K562 (cell line): ENCODE measurements around the gene IFT52. TPM values are rescaled to one million over a fixed set of nuclear protein-coding genes. Genes with fewer than 3 reads are reported as not detected.
A peak's percentile ranks its signal among the peaks of the same experiment; 100 is the strongest.

Experiments used
- ATF3 ChIP-seq, 2 experiments: fragments of 450-650 bp in 1 of 2; sonication (generic) in 1 of 2; formaldehyde crosslinking in 1 of 2; IDR thresholded peaks in 1 of 2; conservative IDR thresholded peaks in 1 of 2; 2 replicates each; pipeline versions ENCODE4 v1.6.1 to v1.8.1; 2016 to 2023; ENCODE audit warnings: mild to moderate bottlenecking in 2 of 2, moderate library complexity in 2 of 2, inconsistent platforms in 1 of 2, missing genetic modification reagents in 1 of 2
- CCAR2 ChIP-seq: fragments of 200-400 bp; formaldehyde crosslinking; IDR thresholded peaks from 2 replicates; pipeline ENCODE4 v1.6.1; 2017; ENCODE audit warnings: mild to moderate bottlenecking, low read depth, low read length
- DEAF1 ChIP-seq: fragments of 450-650 bp; formaldehyde crosslinking; IDR thresholded peaks from 2 replicates; pipeline ENCODE4 v1.4.0; 2020; ENCODE audit warnings: mild to moderate bottlenecking, moderate library complexity
- EWSR1 ChIP-seq: fragments of 450-650 bp; IDR thresholded peaks from 2 replicates; pipeline ENCODE4 v1.6.1; 2018; ENCODE audit warnings: borderline replicate concordance, mild to moderate bottlenecking, low read depth, moderate library complexity; ENCODE audit not compliant: partially characterized antibody
- FOXJ3 ChIP-seq: sonication (generic); formaldehyde crosslinking; IDR thresholded peaks from 2 replicates; pipeline ENCODE4 v1.4.0; 2020; ENCODE audit warnings: mild to moderate bottlenecking, missing genetic modification reagents
- KAT2B ChIP-seq: IDR thresholded peaks from one replicate; pipeline ENCODE4 v1.6.1; 2012; ENCODE audit warnings: low read depth, mild to moderate bottlenecking, control low read depth, inconsistent platforms, low read length, moderate library complexity
- MBD2 ChIP-seq: sonication (generic); IDR thresholded peaks from 2 replicates; pipeline ENCODE4 v1.6.1; 2016; ENCODE audit warnings: low read depth, borderline replicate concordance
- MYNN ChIP-seq, 2 experiments: sonication (generic); formaldehyde crosslinking in 1 of 2; IDR thresholded peaks; 2 replicates each; pipeline versions ENCODE4 v1.5.0 to v1.6.1; 2016 to 2020; ENCODE audit warnings: antibody characterized with exemption in 1 of 2, missing genetic modification reagents in 1 of 2
- NFE2 ChIP-seq: IDR thresholded peaks from 2 replicates; pipeline ENCODE4 v1.6.1; 2014; ENCODE audit warnings: antibody characterized with exemption, low read depth
- RBM14 ChIP-seq: fragments of 200-400 bp; formaldehyde crosslinking; IDR thresholded peaks from 2 replicates; pipeline ENCODE4 v1.6.1; 2018; ENCODE audit warnings: low read depth, mild to moderate bottlenecking, low read length, moderate library complexity, borderline replicate concordance; ENCODE audit not compliant: insufficient read depth
- ZNF224 ChIP-seq: sonication (generic); formaldehyde crosslinking; IDR thresholded peaks from 2 replicates; pipeline ENCODE4 v1.8.0; 2022; ENCODE audit warnings: mild to moderate bottlenecking, missing genetic modification reagents
- ZNF592 ChIP-seq: fragments of 450-650 bp; IDR thresholded peaks from 2 replicates; pipeline ENCODE4 v1.6.1; 2017; ENCODE audit warnings: antibody characterized with exemption, mild to moderate bottlenecking
- polyA plus RNA-seq, 8 experiments: library from polyadenylated mRNA; depleted of rRNA in 4 of 8; stranded (reverse) in 5 of 8; unstranded in 3 of 8; fragments of >200 nt; fragmentation: Nextera tagmentation in 2 of 8; fragmentation: Illumina TruSeq in 1 of 8; extraction: Ambion mirVana in 2 of 8; extraction: Trizol in 1 of 8; gene quantifications; 2 replicates each; pipeline versions ENCODE4 v1.2.1 to v1.2.3, GENCODE V29; 2011 to 2014; ENCODE audit warnings: inconsistent platforms in 1 of 8, missing spikeins in 1 of 8
- total RNA-seq, 7 experiments: library from RNA; depleted of rRNA in 6 of 7; stranded (reverse); fragments of >200 nt in 6 of 7; fragmentation: Illumina TruSeq in 2 of 7; extraction: Trizol in 2 of 7; gene quantifications; 2 replicates each; pipeline versions ENCODE4 v1.2.1 to v1.2.3, GENCODE V29; 2011 to 2021; ENCODE audit warnings: low replicate concordance in 1 of 7
- TF ChIP-seq, protein P1 (sequence below), 2 experiments: IDR thresholded peaks in 1 of 2; conservative IDR thresholded peaks in 1 of 2; 2 replicates each; pipeline ENCODE4 v1.6.1; 2016; ENCODE audit warnings: low read depth in 2 of 2, mild to moderate bottlenecking in 1 of 2, missing compliant biosample characterization in 1 of 2, missing genetic modification characterization in 1 of 2, moderate library complexity in 1 of 2

IFT52 gene
- total and polyA plus RNA-seq, 9 of the 15 experiments (the other 6 are each of a cell fraction or from before 2014, with no cell fraction given), result 11.0 to 31.4 (median 20.4) TPM

GRCh38 chr20:43579861-43580793, 10.6 kb upstream of the IFT52 start (continued):
- TF ChIP-seq, protein P1, sequence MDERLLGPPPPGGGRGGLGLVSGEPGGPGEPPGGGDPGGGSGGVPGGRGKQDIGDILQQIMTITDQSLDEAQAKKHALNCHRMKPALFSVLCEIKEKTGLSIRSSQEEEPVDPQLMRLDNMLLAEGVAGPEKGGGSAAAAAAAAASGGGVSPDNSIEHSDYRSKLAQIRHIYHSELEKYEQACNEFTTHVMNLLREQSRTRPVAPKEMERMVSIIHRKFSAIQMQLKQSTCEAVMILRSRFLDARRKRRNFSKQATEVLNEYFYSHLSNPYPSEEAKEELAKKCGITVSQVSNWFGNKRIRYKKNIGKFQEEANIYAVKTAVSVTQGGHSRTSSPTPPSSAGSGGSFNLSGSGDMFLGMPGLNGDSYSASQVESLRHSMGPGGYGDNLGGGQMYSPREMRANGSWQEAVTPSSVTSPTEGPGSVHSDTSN (CRISPR knock-in tag; IDR thresholded peaks at IDR 0.05; ENCODE audit: low read depth), result no peak
- TF ChIP-seq, protein P1 (tag; conservative IDR thresholded peaks at IDR 0.05; ENCODE audit: low read depth), result no peak
- TF ChIP-seq RBM14 (no peak), NFE2 (peak; percentile 2; the same call in 1 of the 2 replicates), ATF3 (IDR thresholded peaks at IDR 0.05) (no peak), ATF3 (CRISPR knock-in tag; conservative IDR thresholded peaks at IDR 0.05) (no peak), ZNF592 (peak; percentile 50; the same call in 1 of the 2 replicates), MYNN (IDR thresholded peaks at IDR 0.05) (no peak), MYNN (CRISPR knock-in tag; IDR thresholded peaks at IDR 0.05) (no peak), EWSR1 (no peak), DEAF1 (CRISPR knock-in tag) (no peak), MBD2 (no peak), KAT2B (no peak), CCAR2 (no peak), FOXJ3 (CRISPR knock-in tag) (no peak), ZNF224 (CRISPR knock-in tag) (no peak)
